ENCODE results near the gene ALDH1L1.

The ALDH1L1 gene

DNA sequence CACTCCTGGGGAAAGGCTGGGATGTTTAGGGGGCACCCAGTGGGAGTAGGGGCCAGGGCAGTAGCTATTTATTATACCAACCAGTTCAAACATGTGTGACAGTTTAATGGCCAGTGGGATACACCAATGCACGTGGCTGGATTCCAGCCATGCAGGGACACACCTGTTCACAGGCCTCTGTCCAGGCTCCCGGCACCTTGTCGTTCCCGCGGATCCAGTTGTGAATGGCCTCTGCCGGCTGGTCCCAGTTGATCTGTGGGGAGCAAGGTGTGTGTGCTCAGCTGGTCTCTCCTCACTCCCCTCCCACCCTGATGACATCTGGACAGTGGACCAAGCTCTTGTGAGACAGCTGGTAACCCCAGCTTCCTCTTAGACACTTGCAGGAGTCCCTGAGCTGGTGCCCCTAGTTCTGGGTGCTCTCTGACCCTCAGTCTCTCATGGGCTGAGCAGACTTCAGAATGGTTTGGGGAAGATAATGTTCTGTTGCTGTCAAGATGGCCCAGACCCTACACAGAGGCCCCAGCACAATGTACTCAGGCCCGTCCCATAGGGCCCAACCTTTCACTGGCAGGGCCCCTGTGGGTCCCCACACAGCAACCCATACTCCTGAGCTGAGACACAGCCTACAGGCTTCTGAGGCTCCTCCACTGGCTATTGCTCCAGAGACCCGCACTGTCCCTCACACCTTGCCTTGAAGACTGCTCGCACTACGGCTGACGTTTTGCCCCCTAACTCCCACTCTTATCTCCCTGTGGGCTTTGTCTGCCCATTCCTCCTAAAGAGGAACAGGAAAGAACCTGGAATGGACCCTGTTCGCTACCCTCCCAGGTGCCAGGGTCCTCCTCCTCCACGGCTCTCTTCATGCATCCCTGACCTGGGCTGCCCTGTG is 25.8 kb downstream of the ALDH1L1 start:
- no peak for DNase-seq (ENCODE audit: low read depth)

DNA sequence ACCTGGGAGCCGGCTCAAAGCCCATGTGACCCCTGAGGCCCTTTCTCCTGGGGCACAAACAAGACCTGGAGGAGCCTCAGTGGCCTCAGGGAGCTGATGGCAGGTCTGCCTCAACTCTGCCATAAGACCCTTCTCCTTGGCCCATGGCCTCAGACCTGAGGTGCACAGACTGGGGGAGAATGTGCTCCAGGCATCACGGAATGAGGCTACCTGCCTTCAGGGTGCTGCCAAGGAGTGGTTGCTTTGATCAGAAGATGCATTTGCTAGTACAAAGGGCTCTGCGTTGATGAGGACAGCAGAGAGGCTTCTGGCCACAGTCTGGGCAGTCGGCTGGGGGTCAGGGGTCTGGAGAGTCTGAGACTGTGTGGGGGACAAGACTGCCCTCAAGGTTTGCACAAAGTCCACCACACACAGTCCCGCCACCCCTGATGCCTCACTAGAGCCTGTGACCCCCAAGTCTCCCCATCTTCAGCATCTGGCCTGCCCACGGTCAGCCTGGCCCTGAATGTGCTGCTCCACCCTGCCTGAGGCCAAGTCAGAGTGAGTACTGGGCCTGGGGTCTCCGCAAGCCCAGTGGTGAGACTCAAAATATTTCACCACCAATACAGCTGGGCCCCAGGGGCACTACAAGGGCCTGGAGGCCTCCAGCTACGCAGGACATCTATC is 26.6 kb downstream of the ALDH1L1 start:
- DNase-seq (ENCODE audit: low read depth), result no peak

DNA sequence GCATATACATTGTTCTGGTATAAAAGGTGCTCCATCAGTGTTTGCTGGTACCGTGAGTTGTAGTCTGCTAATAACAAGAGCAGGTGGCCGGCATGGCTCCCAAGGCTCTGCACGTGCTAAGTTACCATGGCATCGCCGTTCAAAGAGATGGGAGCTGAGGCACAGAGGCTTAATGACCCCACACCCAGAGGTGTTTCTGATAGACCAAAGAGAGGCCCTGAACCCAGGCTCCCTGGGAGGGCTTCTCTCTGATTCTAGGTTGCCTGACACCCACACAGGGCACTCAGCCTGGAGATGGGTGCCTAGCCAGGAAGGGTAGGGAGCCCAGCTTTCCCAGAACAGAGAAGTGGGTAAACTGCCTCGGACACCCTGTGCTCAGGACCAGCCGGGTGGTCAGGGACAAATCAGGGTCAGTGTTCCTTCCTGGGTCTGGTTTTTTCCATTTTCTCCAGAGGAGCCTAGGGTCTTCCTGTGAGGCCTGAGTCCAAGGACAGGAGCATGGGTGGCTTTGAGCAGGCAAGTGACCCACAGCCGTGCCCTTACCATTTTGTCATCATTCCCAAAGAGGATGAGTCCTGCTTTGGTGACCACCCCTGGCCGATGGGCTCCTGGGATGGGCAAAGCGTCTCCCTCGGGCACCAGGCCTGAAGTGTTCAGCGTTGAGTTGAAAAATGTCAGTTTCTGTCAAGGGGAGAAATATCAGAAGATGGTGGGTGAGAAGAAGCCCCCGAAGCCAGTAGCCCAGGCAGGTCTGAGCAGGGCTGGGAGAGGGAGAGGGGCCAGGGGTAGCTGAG is 27.3 kb downstream of the ALDH1L1 start:
- no peak for DNase-seq (ENCODE audit: low read depth)

DNA sequence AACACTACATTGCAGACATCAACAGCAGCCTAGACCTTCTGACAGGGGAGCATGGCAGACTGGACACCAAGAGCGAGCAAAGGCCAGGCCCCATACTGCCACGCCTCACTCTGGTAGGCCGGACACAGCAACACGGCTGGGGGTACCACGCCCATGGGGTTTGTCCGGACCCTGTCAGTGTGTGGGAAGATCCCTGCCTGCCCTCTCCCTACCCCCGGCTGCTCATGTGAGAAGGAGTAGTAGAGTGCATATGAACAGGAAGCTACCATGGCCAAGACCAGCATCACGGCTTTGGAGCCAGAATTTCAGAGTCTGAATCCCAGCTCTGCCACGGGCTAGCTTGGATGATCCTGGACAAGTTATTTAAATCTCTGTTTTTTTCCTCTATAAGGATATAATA is 27.9 kb downstream of the ALDH1L1 start:
- DNase-seq (ENCODE audit: low read depth), result no peak

DNA sequence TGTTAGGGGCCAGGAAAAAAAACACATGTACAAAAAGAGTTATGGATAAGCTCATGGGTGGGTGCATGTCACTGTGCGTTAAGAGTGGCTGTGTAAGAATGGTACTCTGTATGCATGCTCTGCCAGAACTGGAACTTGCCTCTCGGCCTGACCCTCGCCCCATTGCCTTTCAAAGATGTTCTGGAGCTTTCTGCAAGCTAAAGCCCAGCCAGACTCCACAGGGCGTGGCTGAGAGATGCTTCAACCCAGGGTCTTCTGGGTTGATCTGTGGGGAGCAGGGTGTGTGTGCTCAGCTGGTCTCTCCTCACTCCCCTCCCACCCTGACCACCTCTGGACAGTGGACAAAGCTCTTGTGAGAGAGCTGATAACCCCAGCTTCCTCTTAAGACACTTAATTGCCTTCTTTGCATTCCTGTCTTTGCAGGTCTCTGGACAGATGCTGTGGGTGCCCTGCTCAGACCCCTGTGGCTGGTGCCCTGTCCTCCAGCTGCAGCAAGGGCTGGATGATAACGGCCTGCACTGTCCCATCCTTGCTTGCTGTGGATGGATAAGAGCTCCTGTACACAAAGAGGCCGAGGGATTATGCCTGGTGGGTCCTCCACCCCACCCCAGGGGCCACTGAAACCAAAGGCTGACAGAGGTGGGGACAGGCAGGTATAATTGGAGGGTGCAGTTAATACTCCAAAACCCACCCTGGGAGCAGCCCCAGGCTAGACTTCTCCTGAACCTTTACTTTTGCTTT is 28.7 kb downstream of the ALDH1L1 start:
- no peak for DNase-seq (ENCODE audit: low read depth)

DNA sequence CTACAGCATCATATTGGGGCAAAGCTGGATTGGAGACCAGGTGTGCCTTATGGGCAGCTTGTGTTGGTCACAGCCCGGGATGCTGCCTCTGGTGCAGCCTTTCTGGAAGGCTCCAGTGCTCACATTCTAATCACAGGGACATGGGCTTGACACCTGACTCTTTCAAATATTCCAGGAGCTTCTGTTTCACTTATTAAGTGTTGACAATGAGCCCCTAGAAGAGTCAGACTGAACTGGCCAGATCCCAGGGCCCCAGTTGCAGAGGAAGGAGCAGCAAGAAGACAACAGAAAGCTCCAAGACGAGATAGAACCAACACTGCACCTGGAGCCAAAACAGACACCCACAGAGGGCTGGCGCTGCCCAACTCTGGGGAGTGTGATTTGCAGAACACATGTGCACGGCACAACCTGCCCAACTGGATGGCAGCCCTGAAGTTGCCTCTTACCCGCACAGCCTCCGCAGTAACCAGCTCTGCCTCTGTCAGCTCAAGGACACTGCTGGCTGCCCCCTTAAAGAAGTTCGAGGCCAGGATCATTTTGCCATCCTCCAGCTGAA is 30.3 kb downstream of the ALDH1L1 start:
- DNase-seq (ENCODE audit: low read depth), result no peak

DNA sequence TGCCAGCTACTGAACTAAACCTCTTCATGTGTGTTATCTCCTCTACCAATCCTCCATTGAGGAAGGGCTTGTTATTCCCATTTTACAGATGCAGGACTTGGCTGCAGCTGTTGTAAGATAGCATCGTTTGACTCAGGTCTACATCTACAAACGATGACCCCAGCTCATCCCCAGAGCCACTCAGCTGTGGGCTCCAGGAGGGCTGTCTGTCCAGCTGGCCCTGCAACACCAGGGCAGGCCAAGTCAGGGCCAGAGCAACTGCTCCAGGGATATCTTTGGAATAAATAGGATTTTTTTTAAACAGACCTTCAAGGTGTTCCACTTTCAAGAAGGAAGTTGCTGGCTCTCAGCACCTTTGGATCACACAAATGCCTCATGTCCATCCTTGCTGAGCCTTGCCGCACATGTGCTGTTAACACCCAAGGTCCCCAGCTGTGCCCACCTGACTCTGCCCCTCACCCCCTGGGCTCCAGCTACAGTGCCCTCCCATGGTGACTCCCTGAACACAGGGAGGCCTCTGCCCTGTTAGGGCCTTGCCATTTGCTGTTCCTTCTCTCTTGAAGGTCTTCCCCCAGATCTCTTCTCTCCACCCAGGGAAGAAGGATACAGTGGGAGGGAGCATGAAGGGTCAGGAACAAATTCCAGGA is 31.0 kb downstream of the ALDH1L1 start:
- no peak for DNase-seq (ENCODE audit: low read depth)

DNA sequence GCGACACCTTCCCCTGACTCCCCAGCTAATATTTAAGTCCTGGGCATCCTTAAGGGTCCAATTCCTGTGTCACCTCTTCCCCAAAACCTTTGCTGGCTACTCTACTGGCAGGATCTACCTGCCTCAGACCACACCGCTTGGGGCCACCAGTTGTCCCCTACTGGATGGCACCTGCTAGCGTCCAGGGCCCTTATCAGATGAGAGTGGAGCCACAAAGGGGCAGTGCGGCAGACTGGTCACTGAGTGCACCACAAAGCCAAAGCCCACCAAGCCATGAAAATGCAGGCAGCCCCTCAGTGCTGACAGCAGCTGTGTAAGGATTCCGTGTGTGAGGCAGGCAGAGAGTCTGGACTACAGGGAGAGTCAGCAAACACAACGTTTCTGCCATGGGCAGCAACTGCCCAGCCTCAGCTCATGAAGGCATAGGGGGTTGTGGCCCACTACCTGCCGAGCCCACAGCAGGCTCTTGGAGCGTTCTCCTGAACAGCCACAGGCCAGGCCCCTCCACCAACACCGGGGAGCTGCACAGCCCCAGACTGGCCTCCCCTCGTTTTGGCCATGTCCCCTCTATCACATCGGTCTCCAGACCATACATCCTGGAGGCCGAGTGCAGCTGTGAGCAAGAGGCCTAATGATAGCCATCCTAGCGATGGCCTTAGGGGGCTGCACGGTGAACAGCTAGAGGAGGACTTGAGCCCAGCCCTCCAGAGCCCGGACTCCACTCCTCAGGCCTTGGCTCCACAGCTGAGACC is 32.3 kb downstream of the ALDH1L1 start:
- no peak for DNase-seq (ENCODE audit: low read depth)

DNA sequence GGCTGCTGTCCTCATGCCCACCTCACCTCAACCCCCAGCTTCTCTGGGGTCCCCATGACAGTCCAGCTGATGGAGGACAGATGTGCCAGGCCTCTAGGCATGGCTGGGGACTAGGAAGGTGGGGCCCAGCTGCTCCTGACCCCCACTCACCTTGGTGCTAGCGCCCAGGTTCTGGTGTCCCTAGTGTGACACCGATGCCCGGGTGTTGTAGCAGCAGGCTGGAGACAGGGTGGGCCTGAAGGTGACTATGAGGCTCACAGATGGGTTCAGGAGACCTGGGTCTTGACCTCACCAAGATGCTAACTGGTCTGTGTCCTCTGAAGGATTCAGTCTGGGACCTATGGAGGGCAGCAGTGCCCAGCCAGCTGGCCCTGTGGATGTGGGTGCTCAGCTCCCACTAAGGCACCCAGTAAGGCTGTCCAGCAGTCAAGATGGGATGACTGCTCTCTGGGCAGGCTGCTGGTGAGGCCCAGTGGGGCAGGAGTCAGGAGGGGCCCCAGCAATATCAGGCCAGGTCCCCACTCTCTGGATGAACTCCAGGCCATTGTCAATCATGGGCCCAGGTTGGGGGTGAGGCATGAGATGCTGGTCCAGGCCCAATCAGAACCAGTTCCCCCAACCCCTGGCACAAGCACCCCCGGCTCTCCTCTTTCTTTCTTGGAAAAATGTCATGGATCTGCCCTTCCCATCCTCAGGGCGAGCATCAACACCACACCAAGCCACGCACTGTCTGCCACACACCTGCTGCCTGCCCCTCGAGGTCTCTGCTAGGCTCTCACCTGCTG is 33.0 kb downstream of the ALDH1L1 start:
- DNase-seq (ENCODE audit: low read depth), result no peak

DNA sequence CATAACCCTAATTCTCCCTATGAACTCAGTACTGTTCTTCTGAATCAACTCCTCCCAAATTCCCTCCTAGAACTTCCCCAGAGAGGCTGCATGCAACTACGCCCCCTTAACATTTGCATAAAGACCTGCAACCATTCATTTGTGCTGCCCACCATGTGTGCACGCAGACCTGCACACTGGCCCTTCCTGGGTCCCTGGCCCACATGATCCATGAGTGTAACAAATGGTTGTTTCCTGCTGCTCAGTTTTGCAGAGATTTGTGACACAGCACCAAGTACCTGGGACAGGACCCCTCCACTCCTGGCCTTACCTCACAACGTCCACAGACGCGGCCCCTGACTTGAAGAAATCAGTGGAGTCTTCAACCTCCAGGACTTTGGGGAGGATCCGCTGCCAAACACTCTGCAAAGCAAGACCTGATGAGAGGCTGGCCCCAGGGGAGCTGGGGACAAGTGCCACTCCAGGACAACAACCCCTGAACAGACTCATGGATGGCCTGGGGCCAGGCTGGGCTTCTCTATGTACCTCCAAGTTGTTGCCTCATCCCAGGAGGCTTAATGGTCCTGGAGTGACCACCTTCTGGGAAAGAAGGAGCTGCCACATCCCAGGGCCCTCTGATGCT is 33.8 kb downstream of the ALDH1L1 start:
- no peak for DNase-seq (ENCODE audit: low read depth)

DNA sequence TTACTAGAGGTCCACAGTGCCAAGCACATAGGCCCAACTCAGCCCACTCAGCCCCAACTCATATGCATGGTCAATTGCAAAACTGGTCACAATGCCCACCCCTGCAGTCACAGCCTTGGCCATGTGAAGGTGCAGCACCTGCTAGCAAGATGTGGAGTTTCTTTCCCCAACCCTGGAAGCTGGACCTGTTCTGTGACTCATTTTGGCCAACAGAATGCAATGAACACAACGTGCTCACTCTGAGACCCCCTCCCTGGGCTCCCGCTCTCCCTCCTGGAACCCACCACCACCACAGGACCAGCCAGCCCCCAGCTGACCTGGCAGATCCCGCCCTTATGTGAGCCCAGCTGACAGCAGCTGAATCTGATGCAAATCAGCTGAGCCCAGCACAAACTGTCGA is 34.4 kb downstream of the ALDH1L1 start:
- DNase-seq (ENCODE audit: low read depth), result no peak

DNA sequence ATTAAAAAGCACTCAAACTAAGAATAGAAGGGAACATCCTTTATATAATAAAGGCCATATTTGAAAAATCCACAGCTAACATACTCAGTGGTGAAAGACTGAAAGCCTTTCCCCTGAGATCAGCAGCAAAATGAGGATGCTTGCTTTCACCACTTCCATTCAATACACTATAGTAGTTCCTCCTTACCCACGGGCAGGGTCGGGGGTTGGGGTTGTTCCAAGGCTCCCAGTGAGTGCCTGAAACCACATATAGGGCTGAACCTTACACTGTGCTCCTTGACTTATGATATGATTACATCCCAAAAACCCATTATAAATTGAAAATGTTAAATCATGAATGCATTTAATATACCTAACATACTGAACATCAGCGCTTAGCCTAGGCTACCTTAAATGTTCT is 37.7 kb downstream of the ALDH1L1 start:
- no peak for DNase-seq (ENCODE audit: low read depth)

DNA sequence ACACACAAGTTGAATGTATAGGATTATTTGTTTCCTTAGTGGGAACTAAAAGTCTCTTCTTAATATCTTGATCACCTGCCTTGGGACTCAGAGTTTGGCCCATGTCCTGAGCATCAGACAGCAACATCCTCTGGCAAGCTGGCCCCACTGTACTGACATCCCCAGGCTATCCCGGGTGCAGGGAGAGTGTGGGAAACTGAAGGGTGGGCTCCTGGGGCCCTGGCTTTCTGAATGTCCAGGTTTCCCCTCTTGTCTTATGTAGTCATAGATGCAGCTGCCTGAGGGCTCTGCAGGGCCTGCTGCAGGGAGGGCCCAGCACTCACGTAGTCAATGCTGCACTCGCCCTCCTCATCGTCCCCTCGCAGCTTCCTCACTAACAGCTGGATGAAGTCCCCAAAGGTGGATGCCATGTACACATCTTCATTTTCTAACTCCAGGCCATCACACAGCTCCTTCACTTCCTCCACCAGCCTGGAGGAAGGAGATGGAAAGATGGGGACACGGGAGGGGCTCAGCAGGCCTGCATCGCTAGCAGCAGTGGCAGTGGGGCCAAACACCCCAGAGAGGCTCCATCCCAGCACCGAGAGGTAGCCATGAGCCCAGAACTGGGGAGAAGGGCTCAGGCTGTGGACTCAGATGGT is 42.8 kb downstream of the ALDH1L1 start:
- no peak for DNase-seq (ENCODE audit: low read depth)

DNA sequence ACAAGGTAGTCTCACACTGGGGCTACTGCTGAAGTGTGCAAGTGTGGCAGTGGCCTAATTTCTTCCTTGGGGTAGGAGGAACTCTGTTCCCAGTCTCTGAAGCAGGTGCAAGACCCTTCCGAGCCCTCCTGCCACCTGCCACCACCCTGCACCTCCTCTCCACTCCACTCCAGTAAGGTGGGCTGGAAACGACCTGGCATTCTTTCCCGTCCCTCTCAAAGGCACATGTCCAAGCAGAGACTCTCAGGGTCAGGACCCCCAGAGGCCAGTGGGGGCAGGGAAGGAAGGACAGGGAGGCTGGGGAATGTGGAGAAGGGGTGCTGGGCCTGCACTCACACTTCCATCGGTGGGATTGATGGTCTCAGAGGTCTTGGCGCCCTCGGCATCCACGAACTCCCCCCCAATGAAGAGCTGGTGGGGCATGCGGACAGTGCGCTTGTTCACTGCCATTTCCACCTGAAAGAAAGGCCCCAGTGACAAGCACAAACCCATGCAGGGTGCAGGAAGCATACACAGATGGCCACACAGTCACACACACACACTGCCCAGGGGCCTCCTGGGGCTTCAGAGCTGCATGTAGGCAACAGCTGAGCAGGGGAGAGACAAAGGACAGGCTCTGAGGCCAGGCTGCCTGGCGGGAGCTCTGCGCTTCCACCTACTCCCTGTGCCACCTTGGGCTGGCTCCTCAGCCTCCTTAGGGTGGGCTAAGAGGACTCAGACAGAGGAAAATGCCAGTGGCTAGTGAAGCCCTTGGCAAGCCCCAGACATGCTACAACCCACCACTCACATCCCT is 43.8 kb downstream of the ALDH1L1 start:
- DNase-seq (ENCODE audit: low read depth), result no peak

DNA sequence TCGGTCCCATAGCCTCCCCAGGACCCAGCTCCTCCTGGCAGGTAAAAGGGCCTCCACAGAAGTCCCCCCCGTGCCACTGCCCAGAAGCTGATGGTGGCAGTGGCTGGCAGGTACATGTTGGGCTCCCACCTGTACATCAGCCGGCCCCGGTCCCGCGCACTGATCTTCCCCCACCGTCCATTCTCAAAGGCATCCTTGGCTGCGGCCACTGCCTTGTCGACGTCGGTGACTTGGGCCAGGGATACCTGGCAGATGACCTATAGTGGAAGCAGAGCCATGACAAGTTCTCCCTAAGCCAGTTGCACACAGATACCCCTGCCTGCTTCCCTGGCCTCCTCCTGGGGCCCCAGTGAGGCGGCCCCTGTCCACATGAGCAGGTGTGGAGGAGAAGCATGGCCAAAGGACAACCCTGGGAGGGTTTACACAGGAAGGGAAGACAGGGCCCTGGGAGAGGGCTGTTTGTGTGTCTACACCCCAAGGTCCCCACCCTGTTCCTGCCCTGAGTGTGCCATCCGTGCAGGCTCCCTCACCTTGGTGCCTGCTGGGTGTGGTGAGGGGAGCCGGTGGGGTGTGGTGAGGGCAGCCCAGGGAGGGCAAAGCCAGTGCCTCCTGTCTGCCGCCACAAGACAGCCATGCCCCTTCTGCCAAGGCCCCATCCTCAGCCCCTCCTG is 44.8 kb downstream of the ALDH1L1 start:
- DNase-seq (ENCODE audit: low read depth), result no peak

DNA sequence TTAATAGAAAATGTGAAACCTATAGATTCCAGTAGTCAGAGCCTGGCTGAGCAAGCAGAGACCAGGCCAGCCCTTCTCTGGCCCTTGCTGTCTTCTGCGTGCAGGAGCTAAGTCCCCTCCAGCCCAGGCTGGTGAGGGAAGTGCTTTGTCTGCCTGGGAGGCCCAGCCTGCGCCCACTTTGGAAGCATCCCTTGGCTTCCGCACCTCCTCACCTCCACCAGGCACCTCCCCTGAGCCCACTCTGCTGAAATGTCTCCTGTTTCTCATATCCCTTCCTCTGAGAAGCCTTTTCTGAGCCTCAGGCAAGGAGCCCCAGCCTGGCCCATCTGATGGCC is 45.3 kb downstream of the ALDH1L1 start:
- no peak for DNase-seq (ENCODE audit: low read depth)

DNA sequence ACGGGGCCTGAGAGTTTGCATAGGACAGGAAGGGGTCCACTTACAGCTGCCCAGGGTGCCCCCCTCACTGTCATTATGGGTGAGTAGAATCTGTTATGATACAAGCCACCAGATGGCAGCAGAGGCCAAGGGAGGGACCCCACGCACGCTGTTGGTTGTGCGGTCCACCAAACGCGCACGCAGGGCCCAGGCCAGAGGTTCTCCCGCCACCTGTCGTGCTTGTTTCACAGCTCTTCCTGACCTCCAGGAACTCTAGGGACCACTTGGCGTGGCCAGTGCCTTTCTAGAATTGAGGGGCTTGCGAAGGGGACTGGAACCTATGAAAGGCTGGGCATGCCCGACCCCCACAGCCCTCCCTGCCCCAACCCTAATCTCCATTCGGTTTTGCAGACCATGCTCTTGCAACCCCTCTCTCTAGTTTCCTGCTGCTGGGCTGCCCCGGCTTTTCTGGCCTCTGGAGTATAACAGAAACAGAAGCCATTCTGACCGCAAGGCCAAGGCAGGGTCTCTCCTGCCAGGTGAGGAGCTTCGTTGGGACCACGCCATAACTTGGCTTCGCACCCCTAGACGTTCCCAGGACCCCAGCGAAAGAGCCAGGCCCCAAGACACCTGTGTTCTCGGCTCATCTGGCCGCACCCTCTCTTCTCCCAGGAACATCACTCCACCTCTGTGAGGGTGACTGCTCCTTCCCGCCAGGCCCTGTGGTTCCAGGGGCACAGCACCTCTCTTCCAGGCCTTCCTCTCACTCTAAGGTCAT is 46.0 kb downstream of the ALDH1L1 start:
- no peak for DNase-seq (ENCODE audit: low read depth)
